GM18517 (cell line): Measurements from ENCODE around the gene ANKEF1.
"Not testable (repeated sequence)": the region's sequence is repeated elsewhere in the genome, so short reads cannot be mapped to it uniquely, and the experiment has no call there.

Experiments used
- ATAC-seq: cut with Tn5 transposase; IDR thresholded peaks from one replicate; pipeline ENCODE4 v1.9.1; 2021; ENCODE audit warnings: mild to moderate bottlenecking, moderate library complexity; ENCODE audit not compliant: unreplicated experiment

The ANKEF1 gene

GRCh38 chr20:10031451-10032215, 3.2 kb upstream of the ANKEF1 start:
- ATAC-seq: not testable (repeated sequence)

- ATAC-seq: not testable (repeated sequence)
Observed at GRCh38 chr20:10032269-10032668, 2.5 kb upstream of the ANKEF1 start.

GRCh38 chr20:10033905-10034650, 709 bp upstream of the ANKEF1 start:
- ATAC-seq: no peak

GRCh38 chr20:10036321-10036720, 1.5 kb downstream of the ANKEF1 start:
- not testable (repeated sequence) for ATAC-seq

GRCh38 chr20:10040070-10040975, 5.5 kb downstream of the ANKEF1 start:
- no peak for ATAC-seq

- ATAC-seq: no peak
Observed at GRCh38 chr20:10042086-10042485, 7.3 kb downstream of the ANKEF1 start.

GRCh38 chr20:10047427-10047826, 12.6 kb downstream of the ANKEF1 start:
- no peak for ATAC-seq

- no peak for ATAC-seq
Observed at GRCh38 chr20:10051185-10051584, 16.4 kb downstream of the ANKEF1 start.

GRCh38 chr20:10059006-10059405, 24.2 kb downstream of the ANKEF1 start:
- no peak for ATAC-seq

GRCh38 chr20:10060226-10060625, 25.4 kb downstream of the ANKEF1 start:
- no peak for ATAC-seq

GRCh38 chr20:10061641-10062040, 26.9 kb downstream of the ANKEF1 start:
- no peak for ATAC-seq

- ATAC-seq: no peak
Observed at GRCh38 chr20:10063482-10063881, 28.7 kb downstream of the ANKEF1 start.

- no peak for ATAC-seq
Observed at GRCh38 chr20:10064611-10065010, 29.8 kb downstream of the ANKEF1 start.

- no peak for ATAC-seq
Observed at GRCh38 chr20:10065154-10065833, 30.5 kb downstream of the ANKEF1 start.

- ATAC-seq: no peak
Observed at GRCh38 chr20:10067321-10067720, 32.5 kb downstream of the ANKEF1 start.

- ATAC-seq: no peak
Observed at GRCh38 chr20:10074513-10074912, 39.7 kb downstream of the ANKEF1 start.

- ATAC-seq: no peak
Observed at GRCh38 chr20:10075606-10076005, 40.8 kb downstream of the ANKEF1 start.

GRCh38 chr20:10076126-10077080, 41.6 kb downstream of the ANKEF1 start:
- no peak for ATAC-seq

GRCh38 chr20:10077081-10077471, 42.3 kb downstream of the ANKEF1 start:
- no peak for ATAC-seq

GRCh38 chr20:10077886-10078285, 43.1 kb downstream of the ANKEF1 start:
- no peak for ATAC-seq
